Neural cell (in vitro differentiated cells): ENCODE data around the gene KRTAP4-7. TPM values are rescaled to one million over a fixed set of nuclear protein-coding genes. Genes with fewer than 3 reads are reported as not detected.
"Not testable (repeated sequence)": the region's sequence is repeated elsewhere in the genome, so short reads cannot be mapped to it uniquely, and the experiment has no call there.

ENCODE experiments used
- H2AFZ ChIP-seq: fragments of 200-600, 300-800 bp; sonication (generic), shearing (Covaris generic); 2 replicates; pipeline ENCODE4 v1.6.0; 2014; ENCODE audit warnings: low read depth, mild to moderate bottlenecking, antibody characterized with exemption, low read length, moderate library complexity
- H3F3A ChIP-seq: fragments of 200-600 bp; shearing (Covaris generic); 2 replicates; pipeline ENCODE4 v1.6.1; 2016; ENCODE audit warnings: mild to moderate bottlenecking, moderate library complexity, mixed read lengths, antibody characterized with exemption, low read length; ENCODE audit not compliant: insufficient read depth, poor library complexity, severe bottlenecking
- H3K27ac ChIP-seq: fragments of 200-600, 300-800 bp; sonication (generic), shearing (Covaris generic); 2 replicates; pipeline ENCODE4 v1.5.1; 2014; ENCODE audit warnings: mild to moderate bottlenecking, low read length, moderate library complexity
- H3K27me3 ChIP-seq: fragments of 300-800, 200-600 bp; sonication (generic), shearing (Covaris generic); 2 replicates; pipeline ENCODE4 v1.6.0; 2014; ENCODE audit warnings: mild to moderate bottlenecking, low read depth, low read length, moderate library complexity; ENCODE audit not compliant: insufficient read depth
- H3K36me3 ChIP-seq: fragments of 300-800, 200-600 bp; sonication (generic), shearing (Covaris generic); 2 replicates; pipeline ENCODE4 v1.5.1; 2014; ENCODE audit warnings: mild to moderate bottlenecking, antibody characterized with exemption, low read length, moderate library complexity; ENCODE audit not compliant: insufficient read depth
- H3K4me2 ChIP-seq: fragments of 300-800, 200-600 bp; sonication (generic), shearing (Covaris generic); 2 replicates; pipeline ENCODE4 v1.6.0; 2014; ENCODE audit warnings: mild to moderate bottlenecking, low read length
- H3K4me3 ChIP-seq: fragments of 300-800, 200-600 bp; sonication (generic), shearing (Covaris generic); 2 replicates; pipeline ENCODE4 v1.5.1; 2014; ENCODE audit warnings: mild to moderate bottlenecking, low read length, moderate library complexity
- H3K79me2 ChIP-seq: fragments of 200-600 bp; shearing (Covaris generic); replicated peaks from 2 replicates; pipeline ENCODE4 v1.6.0; 2014; ENCODE audit warnings: mild to moderate bottlenecking, low read length, moderate library complexity; ENCODE audit not compliant: insufficient read depth
- H3K9ac ChIP-seq: fragments of 300-800, 200-600 bp; sonication (generic), shearing (Covaris generic); 2 replicates; pipeline ENCODE4 v1.6.1; 2016; ENCODE audit warnings: mild to moderate bottlenecking, low read length, mixed read lengths
- H3K9me2 ChIP-seq: fragments of 200-600 bp; shearing (Covaris generic); 2 replicates; pipeline ENCODE4 v1.6.1; 2016; ENCODE audit warnings: mild to moderate bottlenecking, low read length, mixed read lengths; ENCODE audit not compliant: insufficient read depth
- H3K9me3 ChIP-seq: fragments of 200-600, 300-800 bp; sonication (generic), shearing (Covaris generic); 2 replicates; pipeline ENCODE4 v1.6.1; 2016; ENCODE audit warnings: mild to moderate bottlenecking, mixed run types, low read length, moderate library complexity, mixed read lengths
- H4K20me1 ChIP-seq: fragments of 200-600 bp; shearing (Covaris generic); 2 replicates; pipeline ENCODE4 v1.6.1; 2016; ENCODE audit warnings: mild to moderate bottlenecking, mixed run types; ENCODE audit not compliant: insufficient read depth
- CTCF ChIP-seq: fragments of 450-650 bp; IDR thresholded peaks from 2 replicates; pipeline ENCODE4 v1.5.1; 2014; ENCODE audit warnings: antibody characterized with exemption, mild to moderate bottlenecking, moderate library complexity; ENCODE audit not compliant: poor library complexity, severe bottlenecking
- EP300 ChIP-seq: fragments of 450-650 bp; conservative IDR thresholded peaks from 2 replicates; pipeline ENCODE4 v1.6.1; 2014; ENCODE audit warnings: antibody characterized with exemption, mild to moderate bottlenecking, moderate library complexity; ENCODE audit not compliant: poor library complexity, severe bottlenecking
- EZH2 ChIP-seq: fragments of 200-600, 300-800 bp; shearing (Covaris generic), sonication (generic); IDR thresholded peaks from 2 replicates; pipeline ENCODE4 v1.6.1; 2014; ENCODE audit warnings: antibody characterized with exemption, low read length, borderline replicate concordance, mild to moderate bottlenecking; ENCODE audit not compliant: insufficient read depth, poor library complexity, severe bottlenecking
- MXI1 ChIP-seq: fragments of 450-650 bp; conservative IDR thresholded peaks from 2 replicates; pipeline ENCODE4 v1.6.1; 2014; ENCODE audit warnings: antibody characterized with exemption, mild to moderate bottlenecking; ENCODE audit not compliant: poor library complexity, severe bottlenecking
- POLR2AphosphoS5 ChIP-seq: IDR thresholded peaks from 2 replicates; pipeline ENCODE4 v1.6.1; 2012
- RAD21 ChIP-seq: fragments of 450-650 bp; conservative IDR thresholded peaks from 2 replicates; pipeline ENCODE4 v1.6.1; 2014; ENCODE audit warnings: antibody characterized with exemption, mild to moderate bottlenecking, moderate library complexity
- REST ChIP-seq: IDR thresholded peaks from 2 replicates; pipeline ENCODE4 v1.6.1; 2012; ENCODE audit warnings: borderline replicate concordance
- SMC3 ChIP-seq: fragments of 450-650 bp; conservative IDR thresholded peaks from 2 replicates; pipeline ENCODE4 v1.6.1; 2014; ENCODE audit warnings: antibody characterized with exemption, mild to moderate bottlenecking, moderate library complexity; ENCODE audit not compliant: poor library complexity
- TAF1 ChIP-seq: IDR thresholded peaks from 2 replicates; pipeline ENCODE4 v1.6.1; 2012; ENCODE audit warnings: low read depth
- polyA plus RNA-seq: library from polyadenylated mRNA; depleted of rRNA; stranded (reverse); fragments of >200 nt; gene quantifications from 2 replicates; pipeline ENCODE4 v1.2.3, GENCODE V29; 2014

KRTAP4-7 gene
- polyA plus RNA-seq, 1 donor from 2014 or later, result not detected

- H3K27ac ChIP-seq, result no peak overlapping the region
These were observed 37.8 kb downstream of the KRTAP4-7 start for GRCh38 chr17:41121742-41122141.

GRCh38 chr17:41123292-41123990 is 39.5 kb downstream of the KRTAP4-7 start:
- not testable (repeated sequence) for H3K4me3 ChIP-seq, H3F3A ChIP-seq, H3K9ac ChIP-seq, H4K20me1 ChIP-seq, H3K36me3 ChIP-seq, H2AFZ ChIP-seq, H3K27me3 ChIP-seq, H3K9me2 ChIP-seq, H3K27ac ChIP-seq, H3K79me2 ChIP-seq, H3K4me2 ChIP-seq, H3K9me3 ChIP-seq

More at GRCh38 chr17:41121742-41122141, 37.8 kb downstream of the KRTAP4-7 start:
- H3K9ac ChIP-seq, result no peak overlapping the region
- no peaks in the 10 kb centered on the region for H3K9me3 ChIP-seq
- no peak overlapping the region for H3K4me3 ChIP-seq
- H2AFZ ChIP-seq, result no peak overlapping the region
- H3K9me2 ChIP-seq, result no peaks in the 10 kb centered on the region
- no peak for TF ChIP-seq RAD21
- TF ChIP-seq POLR2AphosphoS5, result no peak
- TF ChIP-seq MXI1, result no peak
- TF ChIP-seq REST, result no peak
- no peak for TF ChIP-seq EZH2
- TF ChIP-seq TAF1, result no peak
- no peak for TF ChIP-seq CTCF
- no peak for TF ChIP-seq SMC3
- TF ChIP-seq EP300, result no peak
- H3K36me3 ChIP-seq, result no peaks in the 10 kb centered on the region
- H3F3A ChIP-seq, result no peaks in the 10 kb centered on the region
- no peaks in the 10 kb centered on the region for H3K79me2 ChIP-seq
- H3K4me2 ChIP-seq, result no peak overlapping the region
- H4K20me1 ChIP-seq, result no peaks in the 10 kb centered on the region
- no peaks in the 10 kb centered on the region for H3K27me3 ChIP-seq

- not testable (repeated sequence) for H3K36me3 ChIP-seq, H2AFZ ChIP-seq, H3K9ac ChIP-seq, H3K9me3 ChIP-seq, H3K4me2 ChIP-seq, H3K79me2 ChIP-seq, H3K27me3 ChIP-seq, H3K27ac ChIP-seq, H4K20me1 ChIP-seq, H3F3A ChIP-seq, H3K9me2 ChIP-seq, H3K4me3 ChIP-seq
These were observed 40.0 kb downstream of the KRTAP4-7 start, which contains the start of gene KRTAP4-12 for GRCh38 chr17:41123991-41124371. Gene KRTAP4-12, minus strand, starts transcription at chr17:41124182. Its CDS starts 60 bp downstream, at chr17:41124122.
